ENCODE results near the gene TTN. TPM values are rescaled to one million over a fixed set of nuclear protein-coding genes. Genes with fewer than 3 reads are reported as not detected.

Gene TTN
- total RNA-seq (2021) (not detected in 2 replicates), Bru-seq, nascent RNA (percentile 3 among the genes with signal in this experiment), BruChase-seq, experiment 1, labeled RNA remaining after a 2-hour chase (percentile 2 among the genes with signal in this experiment), BruChase-seq, experiment 2, labeled RNA remaining after a 6-hour chase (percentile 5 among the genes with signal in this experiment)
- long read RNA-seq, partial matches to known transcripts = 0 of 2 reads
- long read RNA-seq, other reads (novel, unspliced or antisense) = 2 of 2 reads

- no TSS peak for BruUV-seq (replicated peaks)
- Histone ChIP-seq H2AFZ (no peak within 1 kb of the TSS), H3K36me3 (ENCODE audit: low read depth) (no peaks in the 10 kb centered on the region), H3K27ac (no peak within 1 kb of the TSS), H3K9me2 (ENCODE audit: insufficient read depth) (no peaks in the 10 kb centered on the region; the same call in 1 of the 2 replicates), H3F3A (ENCODE audit: insufficient read depth, low read depth) (no peaks in the 10 kb centered on the region), H3K9me3 (ENCODE audit: insufficient read depth, low read depth) (peaks cover 3% of the 10 kb centered on the region; the same call in 1 of the 2 replicates), H3K4me1 (replicated peaks; ENCODE audit: insufficient read depth) (no peaks in the 10 kb centered on the region), H3K4me2 (no peak within 1 kb of the TSS), H3K4me3 (no peak within 1 kb of the TSS), H3K27me3 (ENCODE audit: insufficient read depth, low read depth) (no peaks in the 10 kb centered on the region), H3K79me2 (ENCODE audit: low read depth) (no peaks in the 10 kb centered on the region), H4K20me1 (ENCODE audit: insufficient read depth) (no peaks in the 10 kb centered on the region)
- ChIA-PET CTCF (interaction anchor here (0.6 kb wide), 1 partner anchor 995 kb away, joined by 3 read pairs; no protein-coding TSS in a partner anchor), POLR2A (ENCODE audit: unreplicated experiment) (no interaction called here)
- intact Hi-C loops (cut with micrococcal nuclease; ENCODE audit: unreplicated experiment) = no loop called here
- DNase-seq = no peak
- TF ChIP-seq CTCF (conservative IDR thresholded peaks at IDR 0.05) (no peak), EZH2 (IDR thresholded peaks at IDR 0.05; ENCODE audit: low read depth) (no peak)
These were observed at the start of gene TTN for GRCh38 chr2:178807227-178808008. Gene TTN, minus strand, starts transcription at chr2:178807423. Its CDS starts 2,781 bp downstream, at chr2:178804642.

GRCh38 chr2:178855151-178855550 lies 47.9 kb upstream of the TTN start:
- BruUV-seq (replicated peaks) = no TSS peak

GRCh38 chr2:178848335-178848734 lies 41.1 kb upstream of the TTN start:
- BruUV-seq (replicated peaks) = no TSS peak
- intact Hi-C loops (cut with micrococcal nuclease; ENCODE audit: unreplicated experiment) = no loop called here
- H2AFZ ChIP-seq = peak overlapping the region; percentile 56
- H3K79me2 ChIP-seq (ENCODE audit: low read depth) = no peaks in the 10 kb centered on the region
- H3K9me2 ChIP-seq (ENCODE audit: insufficient read depth) = no peaks in the 10 kb centered on the region
- no peak overlapping the region for H3K4me2 ChIP-seq
- TF ChIP-seq EZH2 (IDR thresholded peaks at IDR 0.05; ENCODE audit: low read depth) (no peak), CTCF (conservative IDR thresholded peaks at IDR 0.05) (no peak)
- H3K4me1 ChIP-seq (replicated peaks; ENCODE audit: insufficient read depth) = peaks cover 15% of the 10 kb centered on the region
- CTCF ChIA-PET = no interaction called here
- POLR2A ChIA-PET (ENCODE audit: unreplicated experiment) = no interaction called here
- H3K27ac ChIP-seq = no peak overlapping the region
- peak in 1 of 2 experiments; percentile 53 for DNase-seq
- no peaks in the 10 kb centered on the region for H3K27me3 ChIP-seq (ENCODE audit: insufficient read depth, low read depth)
- no peaks in the 10 kb centered on the region for H3K36me3 ChIP-seq (ENCODE audit: low read depth)
- H3K9me3 ChIP-seq (ENCODE audit: insufficient read depth, low read depth) = peaks cover 5% of the 10 kb centered on the region; the same call in 1 of the 2 replicates
- H3K4me3 ChIP-seq = no peak overlapping the region
- H4K20me1 ChIP-seq (ENCODE audit: insufficient read depth) = no peaks in the 10 kb centered on the region
- no peaks in the 10 kb centered on the region for H3F3A ChIP-seq (ENCODE audit: insufficient read depth, low read depth)

More at GRCh38 chr2:178855151-178855550, 47.9 kb upstream of the TTN start:
- Histone ChIP-seq H3K9me2 (ENCODE audit: insufficient read depth) (no peaks in the 10 kb centered on the region), H3K4me3 (no peak overlapping the region), H3K27me3 (ENCODE audit: insufficient read depth, low read depth) (no peaks in the 10 kb centered on the region), H3F3A (ENCODE audit: insufficient read depth, low read depth) (no peaks in the 10 kb centered on the region), H3K4me1 (replicated peaks; ENCODE audit: insufficient read depth) (peaks cover 10% of the 10 kb centered on the region), H4K20me1 (ENCODE audit: insufficient read depth) (no peaks in the 10 kb centered on the region), H3K4me2 (no peak overlapping the region), H3K27ac (no peak overlapping the region), H3K79me2 (ENCODE audit: low read depth) (no peaks in the 10 kb centered on the region), H3K36me3 (ENCODE audit: low read depth) (no peaks in the 10 kb centered on the region), H3K9me3 (ENCODE audit: insufficient read depth, low read depth) (no peaks in the 10 kb centered on the region; the same call in 1 of the 2 replicates), H2AFZ (no peak overlapping the region)
- no peak for DNase-seq
- TF ChIP-seq EZH2 (IDR thresholded peaks at IDR 0.05; ENCODE audit: low read depth) (no peak), CTCF (conservative IDR thresholded peaks at IDR 0.05) (no peak)
- POLR2A ChIA-PET (ENCODE audit: unreplicated experiment) = no interaction called here
- intact Hi-C loops (cut with micrococcal nuclease; ENCODE audit: unreplicated experiment) = no loop called here
- CTCF ChIA-PET = no interaction called here

All from PC-9 (cell line).